Measurements from ENCODE around the gene FNBP1. TPM values are rescaled to one million over a fixed set of nuclear protein-coding genes. Genes with fewer than 3 reads are reported as not detected.

The FNBP1 gene
- total and polyA plus RNA-seq, 2 experiments from 2014 or later: 26.6 to 28.8 TPM

DNA sequence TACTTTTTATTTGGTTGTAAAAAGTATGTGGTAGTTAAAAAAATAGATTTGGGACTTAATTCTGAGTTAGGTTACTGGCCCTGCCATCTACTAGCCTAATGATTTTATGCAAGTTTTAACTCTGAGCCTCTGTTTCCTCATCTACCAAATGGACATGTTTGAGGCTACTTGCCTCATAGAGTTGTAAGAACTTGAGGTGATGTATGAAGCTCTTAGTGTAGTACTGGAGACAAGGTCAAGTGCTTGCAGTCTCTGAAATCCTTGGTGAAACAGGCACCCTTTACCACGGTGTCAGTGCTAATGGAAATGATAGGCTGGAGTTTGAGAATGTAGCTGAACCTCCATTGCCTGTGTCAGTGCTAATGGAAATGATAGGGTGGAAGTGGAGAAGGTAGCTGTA, 26.1 kb upstream of the FNBP1 start:
- Histone ChIP-seq H3F3A (replicated peaks; ENCODE audit: low read depth) (0 out of 2 replicates have a peak, but pooled peaks cover 2% of the 10 kb centered on the region), H3K27ac (ENCODE audit: low read depth) (no peak overlapping the region), H3K27me3 (ENCODE audit: insufficient read depth) (no peaks in the 10 kb centered on the region), H3K4me3 (no peak overlapping the region), H3K79me2 (replicated peaks; ENCODE audit: insufficient read depth) (peaks cover 75% of the 10 kb centered on the region), H4K20me1 (replicated peaks; ENCODE audit: insufficient read depth) (peaks cover 3% of the 10 kb centered on the region; the same call in 1 of the 2 replicates), H3K4me2 (no peak overlapping the region), H3K36me3 (ENCODE audit: insufficient read depth) (no peaks in the 10 kb centered on the region), H3K4me1 (ENCODE audit: insufficient read depth) (peaks cover 15% of the 10 kb centered on the region; the same call in 1 of the 2 replicates), H3K9me2 (ENCODE audit: insufficient read depth) (no peaks in the 10 kb centered on the region), H2AFZ (no peak overlapping the region)
- DNase-seq (ENCODE audit: low spot score) (no peak), ATAC-seq (no peak)
- Mint-ChIP-seq H3K4me1 (peaks cover 7% of the 10 kb centered on the region), H3K4me3 (no peak overlapping the region), H3K36me3 (ENCODE audit: low read depth) (no peaks in the 10 kb centered on the region), H3K27ac (no peak overlapping the region), H3K9me3 (no peaks in the 10 kb centered on the region), H3K27me3 (ENCODE audit: insufficient read depth, low read depth, poor library complexity) (no peaks in the 10 kb centered on the region)
- TF ChIP-seq STAT1 (IDR thresholded peaks at IDR 0.05; ENCODE audit: unreplicated experiment) (no peak), EZH2phosphoT487 (IDR thresholded peaks at IDR 0.05; ENCODE audit: unreplicated experiment) (no peak), ZNF462 (CRISPR knock-in tag; IDR thresholded peaks at IDR 0.05) (no peak), NANOG (IDR thresholded peaks at IDR 0.05; ENCODE audit: borderline replicate concordance) (no peak), CREB1 (CRISPR knock-in tag; IDR thresholded peaks at IDR 0.05; ENCODE audit: low read depth) (no peak), ZNF331 (CRISPR knock-in tag; IDR thresholded peaks at IDR 0.05; ENCODE audit: low read depth) (no peak)

DNA sequence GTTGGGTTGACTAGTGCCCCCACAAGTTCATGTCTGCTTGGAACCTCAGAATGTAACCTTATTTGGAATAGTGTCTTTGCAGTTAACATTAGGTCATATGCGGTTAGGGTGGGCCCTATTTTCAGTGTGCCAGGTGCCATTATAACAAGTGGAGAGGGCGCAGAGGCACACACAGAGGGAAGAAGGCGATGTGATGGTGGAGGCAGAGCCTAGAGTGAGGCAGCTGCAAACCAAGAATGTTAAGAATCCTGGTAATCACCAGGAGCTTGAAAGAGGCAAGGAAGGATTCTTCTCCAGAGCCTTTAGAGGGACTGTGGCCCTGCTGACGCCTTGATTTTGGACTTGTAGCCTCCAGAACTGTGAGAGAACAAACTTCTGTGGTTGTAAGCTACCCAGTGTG, 21.6 kb upstream of the FNBP1 start:
- Mint-ChIP-seq H3K36me3 (ENCODE audit: low read depth) (no peaks in the 10 kb centered on the region), H3K4me1 (0 out of 3 replicates have a peak, but pooled peaks cover 2% of the 10 kb centered on the region), H3K9me3 (no peaks in the 10 kb centered on the region), H3K27me3 (ENCODE audit: insufficient read depth, low read depth, poor library complexity) (no peaks in the 10 kb centered on the region), H3K4me3 (no peak overlapping the region), H3K27ac (no peak overlapping the region)
- peaks cover 9% of the 10 kb centered on the region; the same call in 1 of the 2 replicates for H3K4me1 ChIP-seq (ENCODE audit: insufficient read depth)
- H2AFZ ChIP-seq: no peak overlapping the region
- H4K20me1 ChIP-seq (replicated peaks; ENCODE audit: insufficient read depth): peaks cover 4% of the 10 kb centered on the region; the same call in 1 of the 2 replicates
- ATAC-seq (peak; percentile 65), DNase-seq (ENCODE audit: low spot score) (peak; percentile 52)
- H3K9me2 ChIP-seq (ENCODE audit: insufficient read depth): no peaks in the 10 kb centered on the region
- H3F3A ChIP-seq (replicated peaks; ENCODE audit: low read depth): 0 out of 2 replicates have a peak, but pooled peaks cover 2% of the 10 kb centered on the region
- no peaks in the 10 kb centered on the region for H3K36me3 ChIP-seq (ENCODE audit: insufficient read depth)
- no peak overlapping the region; the same call in 1 of the 2 replicates for H3K27ac ChIP-seq (ENCODE audit: low read depth)
- H3K4me3 ChIP-seq: no peak overlapping the region
- no peak overlapping the region for H3K4me2 ChIP-seq
- peaks cover 74% of the 10 kb centered on the region for H3K79me2 ChIP-seq (replicated peaks; ENCODE audit: insufficient read depth)
- no peaks in the 10 kb centered on the region for H3K27me3 ChIP-seq (ENCODE audit: insufficient read depth)
- TF ChIP-seq POLR2AphosphoS5 (IDR thresholded peaks at IDR 0.05; ENCODE audit: low read depth) (no peak), ZNF462 (CRISPR knock-in tag; IDR thresholded peaks at IDR 0.05) (no peak)
